ENCODE data around the gene PTGDR2.

PTGDR2 gene

GRCh38 chr11:60874421-60875365 lies 18.9 kb upstream of the PTGDR2 start:
- peak; percentile 40 for DNase-seq

- peak; percentile 46 for DNase-seq
Observed at GRCh38 chr11:60873533-60873932, 17.8 kb upstream of the PTGDR2 start.

DNA sequence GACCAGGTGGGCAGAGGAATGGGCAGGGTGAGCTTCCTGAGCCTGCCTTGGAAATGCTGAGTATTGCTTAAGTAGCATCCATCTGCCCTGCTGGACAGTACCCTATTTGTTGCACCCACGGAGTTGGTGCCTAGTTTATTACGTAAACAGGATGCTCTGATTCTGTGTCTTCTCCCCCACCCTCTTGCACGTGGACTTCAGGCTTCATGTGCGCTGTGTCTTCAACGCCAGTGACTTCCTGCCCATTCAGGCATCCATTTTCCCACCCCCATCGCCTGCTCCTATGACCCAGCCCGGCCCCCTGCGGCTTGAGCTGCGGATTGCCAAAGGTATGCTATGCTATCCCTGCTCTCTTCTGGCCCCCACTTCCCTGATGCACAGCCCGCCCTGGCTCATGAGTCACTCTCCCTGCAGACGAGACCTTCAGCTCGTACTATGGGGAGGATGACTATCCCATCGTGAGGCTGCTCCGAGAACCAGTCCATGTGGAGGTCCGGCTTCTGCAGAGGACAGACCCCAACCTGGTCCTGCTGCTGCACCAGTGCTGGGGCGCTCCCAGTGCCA lies 17.3 kb upstream of the PTGDR2 start:
- peak; percentile 74 for DNase-seq

GRCh38 chr11:60872124-60872960 lies 16.6 kb upstream of the PTGDR2 start:
- no peak for DNase-seq

DNA sequence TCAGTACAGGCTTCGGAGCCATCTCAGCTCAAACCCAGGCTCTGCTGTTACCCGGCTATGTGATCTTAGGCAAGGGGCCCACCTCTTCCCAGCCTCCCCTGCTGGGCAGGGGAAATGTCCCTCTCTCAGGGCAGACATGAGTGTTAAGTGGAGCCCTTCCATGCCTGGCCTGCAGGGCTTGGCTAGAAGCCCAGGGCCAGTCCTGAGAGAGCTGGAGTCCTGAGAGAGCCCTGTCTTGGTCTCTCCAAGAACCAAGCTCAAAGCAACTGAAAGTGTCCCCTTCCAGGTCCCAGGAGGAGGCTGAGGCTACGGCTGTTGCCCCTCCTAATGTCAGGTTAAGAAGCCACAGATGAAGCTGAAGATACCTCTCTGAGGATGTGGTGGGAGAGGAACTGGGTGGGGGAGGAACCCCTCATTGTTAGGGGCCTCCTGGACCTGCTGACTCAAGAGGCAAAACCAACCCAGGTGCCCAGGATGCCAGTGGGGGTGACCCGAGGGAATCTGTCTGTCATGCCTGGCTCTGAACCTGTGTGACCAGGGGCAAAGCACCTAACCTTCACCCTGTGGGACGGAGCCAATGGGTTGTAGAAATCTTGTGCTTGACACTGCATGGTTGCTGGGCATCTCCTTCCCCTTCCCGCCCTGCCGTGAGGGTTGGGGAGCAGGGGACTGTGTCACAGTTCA lies 15.8 kb upstream of the PTGDR2 start:
- DNase-seq: peak; percentile 46

DNA sequence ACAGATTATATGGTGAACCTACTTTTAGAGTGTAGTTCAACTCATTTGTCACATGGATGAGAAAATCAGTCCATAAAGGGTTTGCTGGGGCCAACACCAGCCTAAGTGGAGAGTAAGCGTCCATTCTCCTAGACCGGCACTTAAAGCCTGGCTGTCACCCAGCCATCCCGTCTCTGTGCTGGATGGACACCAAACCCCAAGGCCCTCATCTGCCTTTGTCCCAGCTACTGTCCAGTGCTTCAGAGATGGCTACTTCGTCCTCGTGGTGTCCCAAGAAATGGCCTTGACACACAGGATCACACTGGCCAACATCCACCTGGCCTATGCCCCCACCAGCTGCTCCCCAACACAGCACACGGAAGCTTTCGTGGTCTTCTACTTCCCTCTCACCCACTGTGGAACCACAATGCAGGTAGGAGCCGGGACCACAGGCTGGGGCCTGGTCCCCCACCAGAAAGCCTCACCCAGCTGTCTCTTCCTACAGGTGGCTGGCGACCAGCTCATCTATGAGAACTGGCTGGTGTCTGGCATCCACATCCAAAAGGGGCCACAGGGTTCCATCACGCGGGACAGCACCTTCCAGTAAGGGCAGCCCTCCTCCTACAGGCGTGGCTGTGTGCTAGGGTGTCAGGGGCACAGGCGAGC lies 15.1 kb upstream of the PTGDR2 start:
- DNase-seq: no peak

DNA sequence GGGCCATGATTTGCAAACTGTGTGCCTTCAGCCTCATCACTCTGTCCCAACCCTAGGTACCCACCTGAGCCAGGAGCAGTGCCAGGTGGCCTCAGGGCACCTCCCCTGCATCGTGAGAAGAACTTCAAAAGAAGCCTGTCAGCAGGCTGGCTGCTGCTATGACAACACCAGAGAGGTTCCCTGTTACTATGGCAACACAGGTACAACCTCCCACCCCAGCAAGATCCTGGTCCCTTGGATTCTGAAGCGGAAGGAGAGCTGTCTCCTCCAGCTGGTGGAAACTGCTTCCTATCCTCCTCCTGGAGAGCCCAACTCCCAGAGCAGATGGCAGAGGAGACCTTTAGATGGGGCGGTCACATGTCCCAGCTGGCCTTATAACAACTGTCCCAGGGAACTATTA lies 14.5 kb upstream of the PTGDR2 start:
- DNase-seq: no peak

DNA sequence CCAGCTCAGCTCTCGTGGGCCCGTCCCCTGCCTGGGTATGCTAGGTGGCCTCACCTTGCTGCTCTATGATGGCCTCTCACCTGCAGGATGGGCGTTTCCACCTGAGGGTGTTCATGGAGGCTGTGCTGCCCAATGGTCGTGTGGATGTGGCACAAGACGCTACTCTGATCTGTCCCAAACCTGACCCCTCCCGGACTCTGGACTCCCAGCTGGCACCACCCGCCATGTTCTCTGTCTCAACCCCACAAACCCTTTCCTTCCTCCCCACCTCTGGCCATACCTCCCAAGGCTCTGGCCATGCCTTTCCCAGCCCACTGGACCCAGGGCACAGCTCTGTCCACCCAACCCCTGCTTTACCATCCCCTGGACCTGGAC lies 13.7 kb upstream of the PTGDR2 start:
- DNase-seq: no peak

GRCh38 chr11:60868682-60869450 lies 13.1 kb upstream of the PTGDR2 start:
- no peak for DNase-seq

DNA sequence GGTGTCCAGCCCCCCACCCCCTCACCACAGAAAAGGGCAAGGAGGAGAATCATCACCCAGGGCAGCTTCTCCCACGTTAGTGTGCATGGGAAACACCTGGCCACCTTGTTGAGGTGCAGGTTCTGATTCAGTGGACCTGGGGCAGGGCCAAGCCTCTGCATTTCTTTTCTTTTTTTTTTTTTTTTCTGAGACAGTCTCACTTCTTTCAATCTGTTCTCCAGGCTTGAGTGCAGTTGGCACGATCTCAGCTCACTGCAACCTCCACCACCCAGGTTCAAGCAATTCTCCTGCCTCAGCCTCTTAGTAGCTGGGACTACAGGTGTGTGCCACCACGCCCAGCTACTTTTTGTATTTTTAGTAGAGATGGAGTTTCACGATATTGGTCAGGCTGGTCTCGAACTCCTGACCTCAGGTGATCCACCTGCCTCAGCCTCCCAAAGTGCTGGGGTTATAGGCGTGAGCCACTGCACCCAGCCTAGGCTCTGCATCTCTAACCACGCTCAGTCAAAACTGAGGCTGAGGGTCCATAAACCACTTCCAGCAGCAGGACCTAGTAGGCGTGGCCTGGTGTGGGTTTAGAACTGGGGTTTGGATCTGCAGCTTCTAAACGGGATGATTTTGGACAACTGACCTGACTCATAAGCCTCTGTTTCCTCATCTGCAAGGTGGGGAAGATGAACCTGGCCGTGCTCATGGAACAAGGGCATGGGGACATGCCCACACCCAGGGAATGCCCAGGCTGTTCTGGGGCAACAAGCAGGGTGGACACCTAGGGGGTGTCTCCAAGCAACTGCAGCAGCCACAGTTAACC lies 12.3 kb upstream of the PTGDR2 start:
- no peak for DNase-seq

GRCh38 chr11:60866911-60867870 lies 11.4 kb upstream of the PTGDR2 start, which contains the start of gene ZP1:
Gene ZP1 (plus strand): TSS chr11:60867542. CDS start chr11:60867562, 20 bp downstream.
- peak; percentile 74 for DNase-seq

DNA sequence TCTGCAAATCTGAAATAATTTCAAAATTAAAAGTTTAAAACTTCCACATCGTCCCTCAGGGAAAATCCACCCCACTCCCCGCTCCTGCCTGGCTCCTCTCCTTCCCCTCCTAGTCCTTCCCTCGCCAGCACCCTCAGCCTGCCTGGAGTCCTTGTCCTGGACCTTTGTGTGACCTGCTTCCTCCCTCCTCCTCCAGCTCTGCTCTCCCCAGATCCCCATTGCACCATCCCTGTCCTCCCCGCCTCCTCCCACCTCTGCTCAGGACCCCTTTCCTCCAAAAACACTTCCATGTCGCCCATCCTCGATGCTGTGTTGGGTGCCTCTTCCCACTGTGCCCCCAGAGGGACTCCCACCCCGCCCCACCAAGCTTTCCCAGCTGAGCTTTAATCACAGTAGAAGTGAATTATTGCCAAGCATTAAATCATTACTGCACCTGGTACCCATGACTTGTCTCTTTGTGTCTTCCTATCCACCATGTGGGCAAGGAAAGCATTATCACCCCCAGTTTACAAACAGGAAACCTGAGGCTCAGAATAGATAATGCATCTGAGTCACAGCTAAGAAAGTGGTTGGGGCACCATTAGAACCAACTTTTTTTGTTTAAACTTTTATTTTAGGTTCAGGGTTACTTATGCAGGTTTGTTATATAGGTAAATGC lies 9.2 kb upstream of the PTGDR2 start:
- no peak for DNase-seq

DNA sequence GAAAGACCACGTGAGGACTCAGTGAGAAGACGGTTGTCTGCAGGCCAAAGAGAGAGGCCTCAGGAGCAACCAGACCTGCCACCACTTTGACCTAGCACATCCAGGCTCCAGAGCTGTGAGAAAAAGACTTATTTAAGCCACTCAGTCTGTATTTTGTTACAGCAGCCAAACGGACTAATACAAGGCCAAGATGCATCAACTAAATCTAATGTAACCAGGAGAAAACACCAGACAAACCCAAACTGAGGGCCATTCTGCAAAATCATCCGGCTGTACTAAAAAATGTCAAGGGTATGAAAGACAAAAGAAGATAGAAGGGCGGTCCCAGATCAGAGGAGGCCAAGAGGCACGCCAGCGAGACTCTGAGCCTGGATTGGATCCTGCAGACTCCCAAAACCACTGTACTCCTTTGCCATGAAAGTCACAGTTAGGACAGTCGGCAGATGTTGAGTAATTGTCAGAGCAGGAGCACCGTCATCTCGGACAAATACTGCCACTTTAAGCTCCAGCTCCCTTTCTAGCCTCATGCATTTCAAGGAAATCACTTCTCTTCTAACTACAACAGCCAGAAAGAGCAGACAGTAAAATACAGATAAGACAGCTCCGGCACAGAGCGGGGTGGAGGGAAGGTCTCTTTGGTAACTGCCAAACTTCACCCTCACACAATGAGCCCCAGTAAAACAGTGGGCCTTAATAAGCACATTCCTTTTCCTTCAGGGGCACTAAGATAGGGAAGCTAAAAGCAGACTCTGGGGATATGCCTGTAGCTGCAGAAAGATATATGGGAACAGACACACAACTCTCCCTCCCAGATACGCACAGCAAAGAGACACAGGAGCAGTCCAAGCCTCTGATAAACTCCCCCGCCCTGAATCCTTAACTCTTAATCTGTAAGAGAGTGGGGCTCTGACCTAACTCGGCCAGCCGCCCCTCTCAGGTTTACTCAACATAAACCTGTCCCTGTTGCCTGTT lies 8.1 kb upstream of the PTGDR2 start:
- no peak for DNase-seq

DNA sequence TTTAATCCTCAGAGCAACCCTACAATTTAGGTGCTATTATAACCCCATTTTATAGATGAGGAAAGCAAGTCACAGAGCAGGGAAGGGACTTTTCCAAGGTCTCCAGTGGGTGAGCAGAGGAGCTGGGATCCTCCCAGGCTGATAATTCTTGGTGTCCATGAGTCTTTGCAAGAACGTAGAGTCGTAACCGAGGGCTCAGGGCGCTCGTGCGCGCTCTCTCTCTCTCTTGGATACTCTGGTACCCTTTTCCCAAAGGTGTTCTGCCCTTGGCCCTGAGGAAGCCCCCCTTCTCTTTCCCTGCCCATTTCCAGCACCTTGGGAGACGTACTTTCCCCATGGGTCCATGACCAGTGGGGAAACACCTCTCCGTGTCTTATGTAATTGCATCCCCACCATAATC lies 6.4 kb upstream of the PTGDR2 start:
- DNase-seq: no peak

DNA sequence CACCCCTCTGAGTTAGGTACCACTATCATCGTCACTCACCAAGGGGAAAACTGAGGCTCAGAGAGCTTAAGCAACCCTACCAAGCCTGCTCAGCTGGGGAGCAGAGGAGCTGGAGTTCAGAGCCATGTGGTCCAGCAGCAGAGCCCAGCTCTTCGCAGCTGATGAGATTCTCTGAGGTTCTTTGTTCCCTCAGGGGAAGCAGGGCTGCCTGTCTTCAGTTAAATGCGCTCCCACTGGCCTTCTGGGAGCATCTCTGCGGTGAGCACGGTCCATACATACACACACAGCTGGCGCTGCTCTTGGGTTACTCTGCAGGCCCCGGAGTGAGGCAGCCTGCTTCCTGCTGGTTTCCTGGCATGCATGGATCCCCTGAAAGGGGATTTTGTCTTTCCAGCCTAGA lies 5.2 kb upstream of the PTGDR2 start:
- no peak for DNase-seq

DNA sequence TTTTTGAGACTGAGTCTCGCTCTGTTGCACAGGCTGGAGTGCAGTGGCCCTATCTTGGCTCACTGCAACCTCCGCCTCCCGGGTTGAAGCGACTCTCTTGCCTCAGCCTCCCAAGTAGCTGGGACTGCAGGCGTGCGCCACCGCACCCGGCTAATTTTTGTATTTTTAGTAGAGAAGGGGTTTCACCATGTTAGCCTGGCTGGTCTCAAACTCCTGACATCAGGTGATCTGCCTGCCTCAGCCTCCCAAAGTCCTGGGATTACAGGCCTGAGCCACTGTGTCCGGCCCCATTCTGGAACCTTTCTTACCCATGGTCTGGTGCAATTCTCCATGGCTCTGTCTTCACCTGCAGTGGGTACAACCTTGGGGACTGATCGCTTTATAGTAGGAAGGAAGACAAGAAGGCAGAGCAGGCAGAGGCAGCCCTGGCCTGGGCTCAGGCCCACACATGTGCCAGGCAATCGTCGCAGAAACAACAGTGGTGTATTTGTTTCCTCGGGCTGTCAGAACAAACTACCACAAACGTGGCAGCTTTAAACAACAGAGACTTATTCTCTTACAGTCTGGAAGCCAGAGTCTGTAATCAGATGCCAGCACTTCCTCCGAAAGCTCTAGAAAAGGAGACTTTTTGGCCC lies 4.0 kb upstream of the PTGDR2 start:
- DNase-seq: no peak
